ENCODE results near the gene CPSF4. TPM values are rescaled to one million over a fixed set of nuclear protein-coding genes. Genes with fewer than 3 reads are reported as not detected.
A peak's percentile ranks its signal among the peaks of the same experiment; 100 is the strongest.
"Not testable (repeated sequence)": the region's sequence is repeated elsewhere in the genome, so short reads cannot be mapped to it uniquely, and the experiment has no call there.

Gene CPSF4
- total RNA-seq, 1 donor from 2014 or later = 60.9 TPM

DNA sequence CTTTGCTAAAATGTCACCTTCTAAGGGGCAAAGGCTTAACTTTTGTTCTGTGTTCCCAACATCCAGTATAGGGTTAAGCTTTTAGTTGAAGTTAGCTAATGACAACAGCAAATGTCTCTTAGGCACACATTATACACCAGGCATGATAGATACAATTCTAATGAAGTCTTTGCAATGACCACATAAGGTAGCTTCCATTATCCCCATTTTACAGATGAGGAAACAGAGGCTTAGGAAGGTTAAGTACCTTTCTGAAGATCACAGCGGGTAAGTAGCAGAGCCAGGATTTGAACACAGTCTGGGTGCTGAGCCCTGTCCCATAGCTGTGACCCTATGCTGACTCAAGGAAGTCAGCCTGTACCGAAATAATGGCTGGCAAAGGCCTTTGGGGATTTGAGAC, 28.1 kb upstream of the CPSF4 start:
- POLR2A ChIA-PET = interaction anchor here (5.0 kb wide), 1 partner anchor 32 kb away, joined by 189 read pairs; the partner anchor contains the start of gene ARPC1B
- H3K4me1 Mint-ChIP-seq = peaks cover 43% of the 10 kb centered on the region

DNA sequence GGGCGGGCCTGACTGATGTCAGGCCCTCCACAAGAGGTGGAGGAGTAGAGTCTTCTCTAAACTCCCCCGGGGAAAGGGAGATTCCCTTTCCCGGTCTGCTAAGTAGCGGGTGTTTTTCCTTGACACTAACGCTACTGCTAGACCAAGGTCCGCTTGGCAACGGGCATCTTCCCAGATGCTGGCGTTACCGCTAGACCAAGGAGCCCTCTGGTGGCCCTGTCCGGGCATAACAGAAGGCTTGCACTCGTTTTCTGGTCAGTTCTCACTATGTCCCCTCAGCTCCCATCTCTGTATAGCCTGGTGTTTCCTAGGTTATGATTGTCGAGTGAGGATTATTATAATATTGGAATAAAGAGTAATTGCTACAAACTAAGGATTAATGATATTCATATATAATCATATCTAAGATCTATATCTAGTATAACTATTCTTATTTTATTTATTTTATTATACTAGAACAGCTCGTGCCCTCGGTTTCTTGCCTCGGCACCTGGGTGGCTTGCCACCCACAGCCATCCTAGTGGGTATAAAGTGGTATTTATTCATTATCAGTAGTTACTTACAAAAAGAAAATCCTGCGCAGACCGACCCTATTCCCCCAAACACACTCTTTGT, 23.1 kb upstream of the CPSF4 start:
- H3K4me3 Mint-ChIP-seq; H3K27me3 Mint-ChIP-seq; H3K27ac Mint-ChIP-seq; ATAC-seq (ENCODE audit: low read depth); H3K4me1 Mint-ChIP-seq; H3K9me3 Mint-ChIP-seq; DNase-seq: not testable (repeated sequence)
- H3K36me3 Mint-ChIP-seq (ENCODE audit: low read depth) = peaks cover 89% of the 10 kb centered on the region
- CTCF ChIA-PET = interaction anchor here (1.1 to 1.4 kb wide), 3 partner anchors 48 to 54 kb away, joined by 5 to 6 read pairs (median 5); no protein-coding TSS in a partner anchor
- POLR2A ChIA-PET = interaction anchor here (0.6 to 0.7 kb wide), 3 partner anchors 9 to 84 kb away, joined by 3 to 7 read pairs (median 4); partner anchors contain the start of gene ZNF394
- intact Hi-C loops (cut with micrococcal nuclease) = loop anchor here (1.0 kb wide), 1 partner anchor 50 kb away; no protein-coding TSS in a partner anchor

More for the DNA sequence above, 28.1 kb upstream of the CPSF4 start:
- intact Hi-C loops (cut with micrococcal nuclease) = no loop called here
- Mint-ChIP-seq H3K36me3 (ENCODE audit: low read depth) (peaks cover 63% of the 10 kb centered on the region), H3K4me3 (peak overlapping the region; percentile 100), H3K9me3 (no peaks in the 10 kb centered on the region), H3K27me3 (no peaks in the 10 kb centered on the region), H3K27ac (peak overlapping the region; percentile 24)
- DNase-seq (no peak), ATAC-seq (ENCODE audit: low read depth) (no peak)
- CTCF ChIA-PET = no interaction called here
- TF ChIP-seq, protein P1, sequence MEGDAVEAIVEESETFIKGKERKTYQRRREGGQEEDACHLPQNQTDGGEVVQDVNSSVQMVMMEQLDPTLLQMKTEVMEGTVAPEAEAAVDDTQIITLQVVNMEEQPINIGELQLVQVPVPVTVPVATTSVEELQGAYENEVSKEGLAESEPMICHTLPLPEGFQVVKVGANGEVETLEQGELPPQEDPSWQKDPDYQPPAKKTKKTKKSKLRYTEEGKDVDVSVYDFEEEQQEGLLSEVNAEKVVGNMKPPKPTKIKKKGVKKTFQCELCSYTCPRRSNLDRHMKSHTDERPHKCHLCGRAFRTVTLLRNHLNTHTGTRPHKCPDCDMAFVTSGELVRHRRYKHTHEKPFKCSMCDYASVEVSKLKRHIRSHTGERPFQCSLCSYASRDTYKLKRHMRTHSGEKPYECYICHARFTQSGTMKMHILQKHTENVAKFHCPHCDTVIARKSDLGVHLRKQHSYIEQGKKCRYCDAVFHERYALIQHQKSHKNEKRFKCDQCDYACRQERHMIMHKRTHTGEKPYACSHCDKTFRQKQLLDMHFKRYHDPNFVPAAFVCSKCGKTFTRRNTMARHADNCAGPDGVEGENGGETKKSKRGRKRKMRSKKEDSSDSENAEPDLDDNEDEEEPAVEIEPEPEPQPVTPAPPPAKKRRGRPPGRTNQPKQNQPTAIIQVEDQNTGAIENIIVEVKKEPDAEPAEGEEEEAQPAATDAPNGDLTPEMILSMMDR (IDR thresholded peaks at IDR 0.05) = no peak

DNA sequence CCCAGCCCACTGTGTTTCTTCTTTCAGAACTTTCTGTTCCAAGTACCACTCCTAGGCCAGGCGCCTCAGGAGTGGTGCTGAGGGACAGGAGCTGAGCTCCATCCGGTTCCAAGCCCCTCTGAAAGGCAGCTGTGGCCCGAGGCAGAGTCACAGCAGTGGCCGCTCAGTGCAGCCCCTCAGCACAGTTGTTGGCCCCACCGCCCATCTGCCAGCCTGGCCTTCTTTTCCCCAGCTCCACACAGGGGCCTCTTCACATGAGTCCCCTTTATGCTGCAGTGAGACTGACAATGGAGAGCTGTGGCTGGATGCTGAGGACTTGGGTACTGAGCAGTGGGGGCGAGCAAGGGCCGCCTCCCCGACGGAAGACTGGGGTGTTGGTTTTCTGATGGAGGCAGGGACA, 20.5 kb upstream of the CPSF4 start:
- no peak overlapping the region for H3K27ac Mint-ChIP-seq
- ATAC-seq (ENCODE audit: low read depth) (no peak), DNase-seq (no peak)
- TF ChIP-seq, protein P1 (IDR thresholded peaks at IDR 0.05) = no peak
- no peaks in the 10 kb centered on the region for H3K4me1 Mint-ChIP-seq
- no peaks in the 10 kb centered on the region for H3K27me3 Mint-ChIP-seq
- ChIA-PET POLR2A (interaction anchor here (3.9 kb wide), 1 partner anchor 9 kb away, joined by 17 read pairs; the partner anchor contains the start of genes BUD31 and PDAP1), CTCF (no interaction called here)
- no peaks in the 10 kb centered on the region for H3K9me3 Mint-ChIP-seq
- intact Hi-C loops (cut with micrococcal nuclease) = no loop called here
- H3K36me3 Mint-ChIP-seq (ENCODE audit: low read depth) = peaks cover 83% of the 10 kb centered on the region
- H3K4me3 Mint-ChIP-seq = no peak overlapping the region

DNA sequence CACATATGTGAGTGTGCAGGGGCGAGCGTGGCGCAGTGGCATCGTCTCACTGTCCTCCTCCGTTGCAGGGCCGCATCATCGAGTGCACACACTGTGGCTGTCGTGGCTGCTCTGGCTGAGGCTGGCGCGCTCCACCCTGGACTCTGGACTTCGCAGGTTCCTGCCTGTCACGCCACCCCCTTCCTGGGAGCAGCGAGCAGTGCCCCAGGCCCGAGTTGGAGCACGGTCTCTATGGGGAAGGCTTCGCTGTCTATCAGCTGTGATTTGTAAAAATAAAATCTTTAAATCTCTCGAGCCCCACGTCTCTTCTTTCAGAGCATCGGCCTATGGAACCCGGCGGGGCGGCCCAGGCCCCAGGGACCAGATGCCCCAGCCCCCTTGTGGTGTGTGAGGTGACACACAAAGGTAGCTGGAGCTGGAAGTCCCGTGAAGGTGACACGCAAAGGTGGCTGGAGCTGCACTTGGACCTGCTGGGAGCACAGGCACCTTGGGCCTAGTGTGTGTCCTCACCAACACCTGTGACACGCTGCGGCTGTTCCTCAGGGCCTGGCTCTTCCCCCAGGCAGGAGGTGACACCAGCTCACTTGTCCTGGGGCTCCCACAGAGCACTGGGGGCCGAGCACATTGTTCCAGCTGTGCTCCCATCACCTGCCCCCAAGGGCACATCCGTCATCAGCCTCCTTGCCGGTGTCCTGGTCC, 19.3 kb upstream of the CPSF4 start:
- no peaks in the 10 kb centered on the region for H3K4me1 Mint-ChIP-seq
- H3K36me3 Mint-ChIP-seq (ENCODE audit: low read depth) = peaks cover 90% of the 10 kb centered on the region
- POLR2A ChIA-PET = interaction anchor here (0.6 to 3.9 kb wide), 2 partner anchors 11 to 104 kb away, joined by 4 to 17 read pairs; partner anchors contain the start of genes BUD31 and PDAP1
- no peak overlapping the region for H3K4me3 Mint-ChIP-seq
- CTCF ChIA-PET = no interaction called here
- intact Hi-C loops (cut with micrococcal nuclease) = no loop called here
- no peak overlapping the region for H3K27ac Mint-ChIP-seq
- ATAC-seq (ENCODE audit: low read depth) (no peak), DNase-seq (no peak)
- H3K27me3 Mint-ChIP-seq = no peaks in the 10 kb centered on the region
- TF ChIP-seq, protein P1 (IDR thresholded peaks at IDR 0.05) = no peak
- no peaks in the 10 kb centered on the region for H3K9me3 Mint-ChIP-seq

DNA sequence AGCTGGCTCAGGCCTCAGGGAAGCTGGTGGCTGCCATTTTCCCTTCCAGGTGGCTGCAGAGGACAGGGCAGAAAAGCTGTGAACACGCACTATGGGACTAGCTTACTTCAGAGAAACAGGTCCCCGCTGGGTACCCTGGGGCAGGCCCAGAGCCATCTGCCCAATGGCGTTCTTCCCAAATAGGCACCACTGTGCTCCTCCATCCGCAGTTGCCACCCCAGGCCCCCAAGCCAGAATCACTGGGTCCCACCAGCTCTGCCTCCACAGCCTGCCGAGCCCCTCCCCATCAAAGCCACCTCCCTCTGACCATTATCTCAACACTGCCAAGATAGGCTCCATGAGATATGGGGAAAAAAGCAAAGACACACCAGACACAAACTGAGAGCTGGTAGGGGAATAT, 18.5 kb upstream of the CPSF4 start:
- Mint-ChIP-seq H3K9me3 (no peaks in the 10 kb centered on the region), H3K4me1 (no peaks in the 10 kb centered on the region), H3K4me3 (no peak overlapping the region), H3K27ac (no peak overlapping the region), H3K27me3 (no peaks in the 10 kb centered on the region), H3K36me3 (ENCODE audit: low read depth) (peaks cover 88% of the 10 kb centered on the region)
- TF ChIP-seq, protein P1 (IDR thresholded peaks at IDR 0.05) = no peak
- ATAC-seq (ENCODE audit: low read depth) = no peak
- ChIA-PET CTCF (no interaction called here), POLR2A (interaction anchor here (0.5 to 3.9 kb wide), 2 partner anchors 11 to 423 kb away, joined by 6 to 17 read pairs; partner anchors contain the start of genes BUD31 and PDAP1)
- intact Hi-C loops (cut with micrococcal nuclease) = no loop called here
- DNase-seq = no peak

Data from activated B cell treated with CpG ODN at 0.5 μM for 24 hours (primary cell).